Stimulated activated CD8-positive, alpha-beta memory T cell treated with anti-CD3 and anti-CD28 coated beads, Interleukin-15, amount 100 ng/mL, for 48 hours (primary cell): ENCODE data around the gene KBTBD2.
"Not testable (repeated sequence)": the region's sequence is repeated elsewhere in the genome, so short reads cannot be mapped to it uniquely, and the experiment has no call there.

ENCODE experiments used
- DNase-seq, 2 donors: peaks; one replicate each; pipeline ENCODE4 v3.0.0-alpha.2; 2020; ENCODE audit warnings: low read depth in 2 of 2

KBTBD2 gene

DNA sequence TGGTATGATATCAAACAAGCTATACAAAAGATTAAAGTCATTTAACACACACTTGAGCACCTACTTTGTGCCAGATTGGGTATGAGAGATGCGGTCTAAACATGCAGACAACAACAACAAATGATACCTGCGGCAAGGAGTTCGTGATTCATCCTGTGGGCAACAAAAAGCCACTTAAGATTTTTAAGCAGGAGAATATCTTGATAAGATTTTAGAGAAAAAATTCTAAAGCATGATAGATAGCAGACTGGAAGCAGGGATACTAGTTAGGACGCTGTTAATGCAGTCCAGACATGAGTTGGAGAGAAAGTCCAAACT lies 1.6 kb upstream of the KBTBD2 start:
- no peak for DNase-seq

DNA sequence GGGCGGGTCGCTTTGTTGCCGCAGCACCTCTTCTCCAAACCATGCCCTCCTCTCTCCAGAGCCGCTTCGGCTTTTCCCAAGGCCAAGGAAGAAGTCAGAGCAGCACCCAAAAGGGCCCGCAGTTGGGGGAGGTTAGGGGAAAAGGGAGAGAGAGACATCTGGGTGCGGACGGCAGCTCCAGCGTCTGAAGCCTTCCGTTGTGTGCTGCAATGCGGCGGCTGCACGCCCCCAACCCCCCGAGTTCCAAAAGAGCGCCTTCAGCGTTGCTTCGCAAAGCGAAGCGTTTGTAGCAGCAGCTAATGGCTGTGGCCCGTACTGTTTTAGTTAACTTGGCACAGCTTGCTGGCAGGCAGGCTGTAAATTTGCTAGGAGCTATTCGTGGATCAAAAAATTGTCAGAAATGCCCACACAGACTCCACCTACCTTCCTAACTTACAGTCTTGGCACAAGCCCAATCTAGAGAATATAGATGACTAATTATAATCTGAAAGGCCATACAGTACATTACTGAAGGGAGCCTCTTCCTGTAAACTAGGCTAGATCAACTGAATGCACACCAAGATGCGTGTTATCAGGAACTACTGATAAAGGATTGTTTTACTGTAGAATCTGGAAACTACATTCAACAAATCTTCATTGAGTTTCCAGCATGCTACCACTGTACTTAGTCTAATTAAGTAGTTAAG lies 1.1 kb upstream of the KBTBD2 start:
- peak; percentile 13 to 21 for DNase-seq

DNA sequence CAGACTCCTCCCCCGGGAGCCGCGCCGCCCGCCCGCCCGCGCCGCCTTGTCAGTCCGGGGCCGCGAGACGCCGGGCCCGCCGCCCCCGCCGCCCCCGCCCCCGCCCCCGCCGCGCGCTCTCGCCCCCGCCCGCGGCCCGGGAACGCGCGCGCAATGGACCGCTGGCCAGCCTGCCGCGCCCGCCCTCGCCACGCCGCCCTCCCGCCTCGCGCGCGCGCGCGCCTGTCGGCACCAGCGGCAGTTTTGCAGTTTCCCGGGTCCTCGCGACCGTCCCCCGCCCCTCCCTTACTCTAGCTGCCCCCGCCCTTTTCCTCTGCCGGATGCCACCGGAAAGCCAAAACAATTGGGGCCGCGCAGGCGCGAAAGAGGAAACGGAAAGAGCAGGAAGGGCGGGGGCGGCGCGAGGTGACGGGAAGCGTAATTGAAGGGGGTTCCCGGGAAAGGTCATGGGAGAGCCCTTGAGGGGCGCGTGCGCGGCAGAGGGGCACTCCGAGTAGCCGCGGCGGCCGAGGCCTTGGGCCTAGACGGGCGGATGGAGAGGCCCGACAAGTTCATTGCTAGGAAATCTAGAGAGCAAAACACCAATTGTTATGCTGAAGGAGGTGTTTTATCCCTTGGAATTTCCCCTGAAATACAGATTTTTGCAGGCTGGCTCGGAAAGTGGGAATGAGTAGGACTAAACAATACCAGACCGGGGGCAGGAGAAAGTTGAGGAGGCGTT lies 400 bp upstream of the KBTBD2 start:
- peak; percentile 98 for DNase-seq

DNA sequence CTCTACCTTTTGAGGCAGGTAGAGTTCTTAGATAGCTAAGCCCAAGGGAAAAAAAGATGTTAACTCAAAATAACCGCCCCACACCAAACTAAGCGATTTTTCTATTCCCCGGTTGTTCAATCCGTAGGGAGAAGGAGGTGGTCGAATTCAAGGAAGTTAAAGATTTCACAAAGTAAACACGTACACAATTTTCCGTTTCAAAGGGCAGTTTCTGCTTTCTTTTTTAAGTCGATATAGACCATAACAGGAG lies 842 bp downstream of the KBTBD2 start:
- no peak for DNase-seq

DNA sequence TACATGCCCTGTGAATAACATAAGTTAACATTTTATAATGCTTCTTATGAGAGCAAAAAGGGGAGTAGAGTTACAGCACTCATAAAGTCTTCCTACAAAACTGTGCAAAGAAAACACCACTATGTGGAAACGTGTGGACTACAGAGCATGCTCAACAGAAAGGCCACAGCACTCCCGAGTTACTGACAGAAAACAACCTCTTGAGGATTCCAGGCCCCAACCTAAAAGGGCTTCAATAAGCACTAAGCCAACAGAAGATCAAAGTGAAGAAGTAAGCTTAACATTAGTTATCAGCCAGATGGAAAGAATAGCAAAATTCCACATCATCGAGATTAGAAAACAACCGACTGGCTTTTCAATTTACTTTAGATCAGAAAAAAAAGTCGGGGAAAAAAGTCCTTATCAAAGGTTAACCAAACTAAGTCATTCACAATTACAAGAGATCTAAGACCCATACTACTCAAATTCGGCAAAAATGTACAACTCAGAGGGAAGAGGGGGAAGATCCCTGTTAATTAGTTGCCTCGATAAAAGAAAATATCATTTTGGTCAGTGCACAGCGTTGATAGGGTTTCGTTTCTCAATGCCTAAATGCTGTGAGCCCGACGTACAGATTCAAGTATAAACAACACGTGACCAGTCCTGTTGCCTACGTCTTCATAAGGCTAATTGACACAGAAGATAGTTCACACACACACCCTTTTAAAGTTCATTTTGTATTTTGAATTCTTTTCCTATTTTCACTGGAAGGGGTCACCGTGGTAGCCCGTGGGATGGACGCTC lies 1.4 kb downstream of the KBTBD2 start:
- no peak for DNase-seq

DNA sequence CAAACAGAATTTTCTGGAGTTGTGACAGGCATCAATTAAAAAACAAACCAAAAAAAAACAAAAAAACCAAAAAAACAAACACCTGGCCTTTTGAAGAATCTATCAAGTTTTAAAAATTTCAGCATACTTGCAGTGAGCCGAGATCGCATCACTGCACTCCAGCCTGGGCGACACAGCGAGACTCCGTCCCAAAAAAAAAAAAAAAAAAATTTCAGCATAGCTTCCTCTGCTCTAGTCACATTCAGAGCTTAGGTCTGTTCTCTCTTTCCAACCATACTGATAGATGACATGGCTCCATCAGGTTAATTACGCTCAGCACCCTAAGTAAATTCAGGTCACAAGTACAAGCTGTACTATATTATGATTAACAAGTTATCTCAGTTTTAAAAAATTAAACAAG lies 3.1 kb downstream of the KBTBD2 start:
- no peak for DNase-seq

DNA sequence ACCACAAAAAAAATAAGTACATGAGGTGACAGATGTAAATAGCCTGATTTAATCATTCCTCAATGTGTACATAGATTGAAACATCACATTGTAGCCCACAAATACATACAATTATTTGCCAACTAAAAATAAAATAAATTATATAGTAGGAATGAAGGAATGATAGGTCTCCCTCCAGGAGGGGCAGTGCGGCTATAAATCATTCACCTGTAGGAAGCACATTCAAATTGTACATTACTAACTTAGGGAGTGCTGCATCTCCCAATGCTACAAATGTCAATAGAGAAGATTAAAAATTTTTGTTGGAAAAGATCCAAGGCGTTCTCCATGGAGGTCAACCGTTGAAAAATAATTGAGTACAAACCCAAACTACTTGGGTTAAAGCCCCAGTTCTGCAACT lies 4.2 kb downstream of the KBTBD2 start:
- no peak for DNase-seq

DNA sequence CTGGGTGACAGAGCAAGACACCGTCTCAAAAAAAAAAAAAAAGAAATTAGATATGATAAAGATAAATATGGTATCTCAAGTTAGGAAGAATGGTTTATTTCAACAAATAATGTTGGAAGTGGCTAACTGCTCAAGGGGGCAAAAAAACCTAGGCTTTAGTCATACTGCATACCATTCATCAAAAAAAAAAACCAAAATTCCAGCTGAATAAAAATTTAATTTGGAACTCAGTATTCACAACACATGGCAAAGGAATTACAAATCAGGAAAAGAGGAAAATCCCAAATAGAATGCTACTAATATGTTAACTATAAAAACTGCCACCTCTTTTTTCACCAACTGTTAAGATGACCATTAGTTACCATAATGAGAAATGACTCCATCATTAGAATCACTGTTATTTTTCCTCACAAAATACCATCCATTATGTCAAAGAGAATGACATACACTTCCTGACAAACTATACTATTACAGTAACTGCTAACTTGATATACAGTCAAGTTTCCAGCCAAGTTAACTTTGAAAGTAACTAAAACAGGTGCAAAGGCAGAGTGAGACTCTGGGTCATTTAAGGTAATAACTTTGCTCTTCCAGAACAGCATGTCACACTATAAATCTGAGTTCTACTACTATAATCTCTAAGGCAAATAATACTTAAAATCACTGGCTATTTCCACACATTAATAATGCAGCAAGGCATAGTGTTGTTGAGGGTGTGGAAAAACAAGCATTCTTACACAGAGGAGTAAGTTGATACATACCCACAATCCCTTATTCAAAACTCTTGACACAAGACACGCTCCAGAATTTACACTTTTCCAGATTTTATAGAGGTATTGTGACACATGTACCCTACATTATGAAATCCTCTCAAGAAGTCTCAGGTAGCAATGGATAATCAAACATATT lies 10.2 kb downstream of the KBTBD2 start:
- no peak for DNase-seq

DNA sequence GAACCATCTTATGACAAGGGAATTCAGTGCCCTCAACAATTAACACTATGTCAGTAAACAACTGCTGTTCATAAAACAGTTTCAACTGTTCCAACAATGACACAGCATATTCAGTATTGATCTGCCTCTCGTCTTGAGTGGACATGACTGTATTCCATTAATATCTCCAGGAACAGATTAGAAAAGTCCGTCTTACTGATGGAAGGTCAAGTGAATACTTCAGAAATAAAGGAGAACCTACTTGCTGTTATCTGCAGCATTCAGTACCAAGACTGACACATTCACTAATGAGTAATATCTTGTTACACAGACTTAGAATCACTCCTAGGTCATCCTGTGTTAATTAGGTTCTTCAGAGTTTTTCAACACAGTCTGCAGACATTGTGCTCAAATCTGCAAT lies 12.1 kb downstream of the KBTBD2 start:
- DNase-seq = no peak

DNA sequence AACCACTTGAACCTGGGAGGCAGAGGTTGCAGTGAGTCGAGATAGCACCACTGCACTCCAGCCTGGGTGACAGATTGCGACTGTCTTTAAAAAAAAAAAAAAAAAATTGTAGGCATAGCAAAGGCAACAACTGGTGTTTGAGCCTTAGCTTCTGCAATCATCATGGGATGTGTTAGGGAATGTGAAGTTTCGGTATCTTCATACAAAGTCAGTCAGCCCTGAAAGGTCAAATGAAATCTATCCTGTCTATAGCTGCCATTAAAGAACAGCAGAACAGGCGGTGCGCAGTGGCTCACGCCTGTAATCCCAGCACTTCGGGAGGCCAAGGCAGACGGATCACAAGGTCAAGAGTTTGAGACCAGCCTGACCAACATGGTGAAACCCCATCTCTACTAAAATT lies 13.5 kb downstream of the KBTBD2 start:
- DNase-seq = not testable (repeated sequence)

DNA sequence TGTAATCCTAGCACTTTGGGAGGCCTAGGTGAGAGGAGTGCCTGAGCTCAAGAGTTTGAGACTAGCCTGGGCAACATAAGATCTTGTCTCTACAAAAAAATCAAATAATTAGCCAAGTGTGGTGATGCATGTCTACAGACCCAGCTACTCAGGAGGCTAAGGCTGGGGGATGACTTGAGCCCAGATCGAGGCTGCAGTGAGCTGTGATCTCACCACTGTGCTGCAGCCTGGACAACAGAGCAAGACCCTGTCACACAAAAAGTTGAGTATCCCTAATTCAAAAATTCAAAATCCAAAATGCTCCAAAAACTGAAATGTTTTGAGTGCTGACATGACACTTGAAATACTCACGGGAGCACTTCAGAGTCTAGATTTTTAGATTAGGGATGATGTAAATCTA lies 19.1 kb downstream of the KBTBD2 start:
- no peak for DNase-seq

DNA sequence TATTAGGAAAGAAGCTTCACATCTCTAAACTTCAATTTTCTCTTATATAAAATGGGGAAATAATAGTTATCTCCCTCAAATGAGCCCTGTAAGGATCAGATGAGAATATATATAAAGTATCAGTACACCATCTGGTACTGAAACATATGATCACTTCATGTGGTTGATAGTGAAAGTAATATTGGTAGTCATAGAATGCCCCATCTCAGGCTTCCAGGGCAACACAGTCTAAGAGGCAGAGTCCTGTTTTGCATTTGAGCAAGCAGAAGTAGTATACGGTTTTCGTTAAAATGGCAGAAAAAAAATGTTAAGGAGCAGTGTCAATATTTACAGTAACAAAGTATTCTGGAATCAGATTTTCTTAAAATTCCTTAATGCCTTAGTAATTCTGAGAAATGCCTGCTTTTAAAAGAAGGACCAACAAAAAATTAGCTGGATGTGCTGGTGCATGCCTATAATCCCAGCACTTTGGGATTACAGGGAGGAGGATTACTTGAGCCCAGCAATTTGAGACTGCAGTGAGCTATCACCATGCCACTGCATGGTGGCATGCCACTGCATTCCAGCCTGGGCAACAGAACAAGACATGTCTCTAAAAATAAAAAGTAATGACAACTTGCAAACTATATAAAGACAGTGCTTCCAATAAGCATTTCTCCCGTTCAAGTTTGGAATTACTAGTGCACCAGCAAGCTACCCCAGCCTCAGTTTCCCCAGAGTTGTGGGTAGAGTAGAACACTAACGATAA lies 19.8 kb downstream of the KBTBD2 start:
- DNase-seq = no peak

DNA sequence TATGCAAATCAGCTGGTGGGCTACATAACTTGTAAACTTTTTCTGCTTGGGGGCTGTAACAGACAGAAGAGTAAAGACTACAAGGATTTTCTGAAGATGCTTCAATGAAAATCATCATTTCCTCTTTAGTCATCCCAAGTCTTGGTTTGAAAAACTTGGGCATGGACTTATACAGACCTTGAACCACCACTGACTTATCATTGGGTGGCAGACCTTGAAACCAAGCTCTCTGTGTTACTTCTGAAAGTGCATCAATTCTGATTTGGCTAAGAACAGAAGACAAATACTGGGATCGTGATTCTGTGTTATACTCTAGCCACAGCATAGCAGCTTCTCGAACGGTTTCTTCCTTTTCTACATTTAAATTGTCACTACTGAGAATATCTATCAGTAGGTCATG lies 21.3 kb downstream of the KBTBD2 start:
- no peak for DNase-seq

DNA sequence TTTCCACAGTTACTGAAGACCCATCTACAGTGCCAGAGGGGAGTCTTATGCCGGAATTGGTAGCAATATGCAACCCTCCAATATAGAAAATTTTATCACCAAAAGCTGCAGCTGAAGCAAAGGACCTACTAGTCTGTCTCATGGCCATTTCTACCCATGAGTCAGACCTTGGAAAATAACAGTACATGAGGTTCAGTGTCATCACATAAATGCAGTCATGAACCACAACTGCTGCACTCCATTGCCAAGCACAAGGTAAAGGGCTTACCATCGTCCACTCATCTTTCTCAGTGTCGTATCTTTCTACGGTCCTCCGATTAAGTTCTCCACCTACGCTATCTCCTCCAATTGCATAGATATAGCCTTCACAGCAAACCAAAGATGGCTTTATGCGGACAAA lies 21.8 kb downstream of the KBTBD2 start:
- no peak for DNase-seq

DNA sequence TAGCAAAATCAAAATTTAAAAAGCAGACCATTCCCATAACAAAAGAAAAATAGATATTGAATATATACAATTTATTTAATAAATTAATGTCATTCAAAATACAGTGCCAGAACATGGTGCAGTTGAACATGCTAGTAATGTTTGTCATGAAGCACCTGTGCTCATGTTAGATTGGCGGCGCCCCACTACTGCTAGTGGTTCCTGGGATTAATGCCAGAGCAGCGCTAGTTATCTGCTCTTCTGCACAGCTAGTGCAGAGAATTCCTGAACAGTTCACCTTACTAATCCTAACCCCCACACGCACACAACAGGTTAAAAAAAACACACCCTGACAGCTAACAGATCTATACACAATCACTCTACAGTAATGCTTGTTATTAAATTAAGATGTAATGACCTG lies 23.4 kb downstream of the KBTBD2 start:
- no peak for DNase-seq

DNA sequence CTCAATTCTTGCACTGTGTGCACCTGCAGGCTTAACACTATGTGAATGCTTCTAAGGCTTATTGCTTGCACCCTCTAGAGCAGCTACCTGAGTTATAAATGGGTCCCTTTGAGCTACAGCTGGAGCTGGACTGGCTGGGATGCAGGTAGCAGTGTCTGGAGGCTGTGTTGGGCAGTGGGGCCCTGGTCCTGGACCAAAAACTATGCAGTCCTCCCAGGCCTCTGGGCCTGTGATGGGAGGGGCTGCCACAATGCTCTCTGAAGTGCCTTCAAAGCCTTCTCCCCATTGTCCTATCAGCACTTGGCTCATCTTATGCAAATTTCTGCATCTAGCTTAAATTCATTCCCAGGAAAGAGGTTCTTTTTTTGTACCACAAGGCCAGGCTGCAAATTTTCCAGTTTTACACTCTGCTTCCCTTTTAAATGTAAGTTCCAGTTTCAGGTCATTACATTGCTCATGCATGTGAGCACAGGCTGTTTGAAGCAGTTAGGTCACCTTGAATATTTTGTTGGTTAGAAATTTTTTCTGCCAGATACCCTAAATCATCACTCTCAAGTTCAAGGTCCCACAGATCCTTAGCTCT lies 26.0 kb downstream of the KBTBD2 start:
- no peak for DNase-seq

DNA sequence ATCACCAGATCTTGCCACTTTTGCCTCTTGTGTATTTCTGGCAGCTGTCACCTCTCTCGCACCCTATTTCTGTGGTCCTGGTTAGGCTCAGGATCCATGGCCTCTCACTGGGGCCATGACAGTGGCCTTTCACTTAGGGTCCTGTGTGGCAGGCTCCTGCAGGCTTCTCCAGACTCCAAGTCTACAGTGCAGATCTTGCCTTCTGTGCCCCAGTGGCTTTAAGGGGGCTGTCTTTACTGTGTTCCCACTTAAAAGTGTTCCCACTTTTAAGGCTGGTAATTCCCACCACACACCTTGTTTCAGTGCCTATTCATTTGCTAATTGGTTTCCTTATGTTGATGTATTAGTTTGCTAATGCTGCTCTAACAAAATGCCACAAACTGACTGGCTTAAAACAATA lies 27.7 kb downstream of the KBTBD2 start:
- not testable (repeated sequence) for DNase-seq

DNA sequence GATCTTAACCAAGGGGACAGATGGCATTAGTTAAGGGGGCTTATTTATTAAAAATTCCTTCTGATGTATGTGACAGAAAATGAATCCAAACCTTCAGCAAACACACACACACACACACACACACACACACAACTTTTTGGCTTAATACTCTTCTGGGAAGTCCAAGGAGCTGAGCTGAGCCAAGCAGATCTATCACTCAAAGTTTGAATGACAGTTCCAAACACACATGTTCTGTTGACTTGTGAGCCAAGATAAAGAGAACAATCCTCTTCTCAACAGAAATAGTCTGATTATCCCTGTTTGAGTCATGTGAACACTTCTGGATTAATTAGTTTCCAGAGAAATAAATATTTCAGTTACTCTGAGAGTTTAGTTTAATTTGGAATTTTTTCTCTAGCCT lies 31.5 kb downstream of the KBTBD2 start:
- DNase-seq = no peak

DNA sequence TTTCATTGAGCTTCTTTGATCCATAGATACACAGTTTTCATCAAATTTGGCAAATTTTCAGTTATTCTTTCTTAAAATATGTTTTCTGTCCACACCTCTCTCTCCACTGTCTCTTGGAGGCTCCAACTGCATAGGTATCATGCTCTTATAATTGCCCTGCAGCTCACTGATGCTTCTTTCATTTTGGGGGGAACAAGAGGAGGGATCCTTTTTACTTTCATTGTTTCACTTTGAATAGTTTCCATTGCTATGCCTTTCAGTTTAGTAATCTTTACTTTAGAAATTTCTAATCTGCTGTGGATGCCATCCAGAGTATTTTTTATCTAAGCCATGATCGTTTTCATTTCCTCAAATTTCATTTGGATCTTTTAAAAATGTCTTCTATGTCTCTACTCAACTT lies 32.9 kb downstream of the KBTBD2 start:
- no peak for DNase-seq

DNA sequence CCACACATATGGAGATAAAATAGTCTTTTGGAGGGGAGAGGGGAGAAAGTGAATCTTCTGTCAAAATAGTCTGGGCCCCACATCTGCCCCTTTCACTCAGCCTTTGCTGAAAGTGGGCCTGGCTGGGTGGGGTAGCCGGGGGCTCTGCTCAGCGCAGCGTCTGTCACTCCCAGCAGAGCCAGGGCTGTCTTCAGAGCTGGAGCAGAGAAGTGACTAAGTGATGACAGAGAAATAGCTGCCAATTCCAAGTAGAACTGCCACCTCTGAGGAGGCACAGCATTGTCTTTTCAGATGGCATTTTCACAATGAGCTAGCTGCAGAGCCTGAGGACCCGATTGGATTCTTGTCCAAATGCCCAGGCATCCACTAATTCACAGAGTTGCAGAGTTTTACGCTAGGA lies 34.5 kb downstream of the KBTBD2 start:
- DNase-seq = not testable (repeated sequence)
